Right lobe of liver (tissue), 4 donors: ENCODE data around the gene TCF15.

Source experiments
- POLR2A ChIP-seq: fragments of 450-650 bp; IDR thresholded peaks from one replicate; pipeline ENCODE4 v1.6.1; 2017; ENCODE audit warnings: antibody characterized with exemption, mild to moderate bottlenecking
- TF ChIP-seq, protein P1 (sequence below), 4 donors: fragments of 200-600 bp in 3 of 4; fragments of 450-650 bp in 1 of 4; IDR thresholded peaks; one replicate each; pipeline versions ENCODE4 v1.5.1 to v1.8.0; 2016 to 2022; ENCODE audit warnings: antibody characterized with exemption in 4 of 4, mild to moderate bottlenecking in 2 of 4
- donor health status: DM: no; HTN: no; CAD: no.
- donor health status: DM: no; HTN: no; CAD: no.
- donor health status: DM: no; HTN: yes; CAD: no.

DNA sequence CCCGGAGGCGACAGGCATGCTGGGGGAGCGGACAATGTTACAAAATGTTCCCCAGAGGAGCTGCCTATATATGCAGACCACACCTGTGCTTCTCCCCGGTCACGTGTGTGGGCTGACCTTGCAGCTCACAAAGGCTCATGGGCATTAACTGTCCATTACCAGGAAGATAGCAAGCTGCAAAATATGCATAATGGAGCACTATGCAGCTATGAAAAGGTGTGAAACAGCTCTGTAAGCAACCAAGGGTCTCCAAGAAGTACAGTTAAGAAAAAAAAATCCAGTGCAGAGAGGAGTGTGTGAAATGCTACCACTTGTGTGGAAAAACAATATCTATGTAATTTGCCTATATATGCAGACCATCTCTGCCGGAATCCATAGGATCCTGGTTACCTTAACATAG lies 9.4 kb downstream of the TCF15 start:
- TF ChIP-seq, protein P1, sequence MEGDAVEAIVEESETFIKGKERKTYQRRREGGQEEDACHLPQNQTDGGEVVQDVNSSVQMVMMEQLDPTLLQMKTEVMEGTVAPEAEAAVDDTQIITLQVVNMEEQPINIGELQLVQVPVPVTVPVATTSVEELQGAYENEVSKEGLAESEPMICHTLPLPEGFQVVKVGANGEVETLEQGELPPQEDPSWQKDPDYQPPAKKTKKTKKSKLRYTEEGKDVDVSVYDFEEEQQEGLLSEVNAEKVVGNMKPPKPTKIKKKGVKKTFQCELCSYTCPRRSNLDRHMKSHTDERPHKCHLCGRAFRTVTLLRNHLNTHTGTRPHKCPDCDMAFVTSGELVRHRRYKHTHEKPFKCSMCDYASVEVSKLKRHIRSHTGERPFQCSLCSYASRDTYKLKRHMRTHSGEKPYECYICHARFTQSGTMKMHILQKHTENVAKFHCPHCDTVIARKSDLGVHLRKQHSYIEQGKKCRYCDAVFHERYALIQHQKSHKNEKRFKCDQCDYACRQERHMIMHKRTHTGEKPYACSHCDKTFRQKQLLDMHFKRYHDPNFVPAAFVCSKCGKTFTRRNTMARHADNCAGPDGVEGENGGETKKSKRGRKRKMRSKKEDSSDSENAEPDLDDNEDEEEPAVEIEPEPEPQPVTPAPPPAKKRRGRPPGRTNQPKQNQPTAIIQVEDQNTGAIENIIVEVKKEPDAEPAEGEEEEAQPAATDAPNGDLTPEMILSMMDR (IDR thresholded peaks at IDR 0.05) = no peak
- TF ChIP-seq POLR2A = no peak
